ENCODE data around the gene FNDC3B.

Gene FNDC3B

GRCh38 chr3:172305974-172306373 lies 266.6 kb downstream of the FNDC3B start:
- in situ Hi-C loops (cut with MboI; ENCODE audit: low pct_unique_long_range_greater_than_20kb, low sequenced_read_pairs, unreplicated experiment), result no loop called here
- DNase-seq (ENCODE audit: low spot score), result no peak
- TF ChIP-seq CTCF (IDR thresholded peaks at IDR 0.05; ENCODE audit: extremely low read depth, insufficient read depth, missing control alignments), result no peak

DNA sequence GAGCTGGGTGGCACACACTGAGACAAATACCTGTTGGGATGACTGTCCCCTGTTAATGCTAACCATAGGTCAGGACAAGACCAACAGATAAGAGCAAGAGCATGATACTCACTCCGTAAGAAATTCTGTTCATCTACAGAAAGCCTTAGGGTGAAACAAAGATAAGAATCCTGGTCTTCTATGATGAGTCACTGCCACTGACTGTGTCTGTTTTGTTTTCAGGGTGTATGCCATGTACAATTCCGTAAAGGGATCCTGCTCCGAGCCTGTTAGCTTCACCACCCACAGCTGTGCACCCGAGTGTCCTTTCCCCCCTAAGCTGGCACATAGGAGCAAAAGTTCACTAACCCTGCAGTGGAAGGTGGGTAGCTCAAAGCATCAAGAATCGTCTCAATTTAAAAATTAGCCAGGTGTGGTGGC lies 267.8 kb downstream of the FNDC3B start:
- in situ Hi-C loops (cut with MboI; ENCODE audit: low pct_unique_long_range_greater_than_20kb, low sequenced_read_pairs, unreplicated experiment), result no loop called here
- DNase-seq (ENCODE audit: low spot score), result no peak

DNA sequence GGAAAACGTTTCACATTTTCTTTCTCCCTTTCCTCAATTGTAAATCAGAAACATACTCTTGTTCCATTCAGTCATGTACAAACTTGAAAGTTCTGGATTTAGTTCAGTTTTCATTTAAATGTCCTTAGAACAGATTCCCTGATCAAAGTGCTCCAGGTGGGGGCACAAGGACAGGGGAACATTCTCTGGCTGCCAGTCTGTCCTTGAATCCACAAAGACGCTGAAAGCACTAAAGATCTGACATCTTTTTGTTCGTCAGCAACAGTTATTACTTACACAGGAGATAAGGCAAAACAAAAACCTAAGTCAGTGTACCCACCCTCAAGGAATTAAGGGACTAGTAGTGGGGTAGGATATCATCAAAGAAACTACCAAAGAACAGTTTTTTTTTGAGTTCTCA lies 269.7 kb downstream of the FNDC3B start:
- in situ Hi-C loops (cut with MboI; ENCODE audit: low pct_unique_long_range_greater_than_20kb, low sequenced_read_pairs, unreplicated experiment), result no loop called here
- TF ChIP-seq CTCF (IDR thresholded peaks at IDR 0.05; ENCODE audit: extremely low read depth, insufficient read depth, missing control alignments), result no peak
- no peak for DNase-seq (ENCODE audit: low spot score)

More for the DNA sequence above, 267.8 kb downstream of the FNDC3B start:
- TF ChIP-seq CTCF (IDR thresholded peaks at IDR 0.05; ENCODE audit: extremely low read depth, insufficient read depth, missing control alignments), result no peak

- in situ Hi-C loops (cut with MboI; ENCODE audit: low pct_unique_long_range_greater_than_20kb, low sequenced_read_pairs, unreplicated experiment), result no loop called here
- no peak for DNase-seq (ENCODE audit: low spot score)
- TF ChIP-seq CTCF (IDR thresholded peaks at IDR 0.05; ENCODE audit: extremely low read depth, insufficient read depth, missing control alignments), result no peak
These were observed 270.5 kb downstream of the FNDC3B start for GRCh38 chr3:172309741-172310427.

DNA sequence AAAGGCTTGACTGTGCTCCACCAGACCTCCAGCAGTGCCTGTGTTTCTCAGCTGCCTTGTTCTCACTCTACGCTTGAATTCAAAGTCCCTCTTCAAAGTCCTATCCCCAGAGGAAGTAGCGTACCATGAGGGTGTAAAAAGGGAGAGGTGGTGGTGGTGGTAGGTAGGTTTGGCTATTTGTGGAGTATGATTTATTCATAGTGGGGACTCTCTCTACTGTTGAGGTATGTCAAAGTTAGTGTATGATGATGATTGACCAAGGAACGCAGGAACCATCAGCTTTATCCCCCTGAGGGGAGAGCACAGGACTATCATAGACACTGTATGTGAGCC lies 271.0 kb downstream of the FNDC3B start:
- no peak for DNase-seq (ENCODE audit: low spot score)
- TF ChIP-seq CTCF (IDR thresholded peaks at IDR 0.05; ENCODE audit: extremely low read depth, insufficient read depth, missing control alignments), result no peak
- in situ Hi-C loops (cut with MboI; ENCODE audit: low pct_unique_long_range_greater_than_20kb, low sequenced_read_pairs, unreplicated experiment), result no loop called here

GRCh38 chr3:172311217-172311616 lies 271.8 kb downstream of the FNDC3B start:
- DNase-seq (ENCODE audit: low spot score), result no peak
- no peak for TF ChIP-seq CTCF (IDR thresholded peaks at IDR 0.05; ENCODE audit: extremely low read depth, insufficient read depth, missing control alignments)
- in situ Hi-C loops (cut with MboI; ENCODE audit: low pct_unique_long_range_greater_than_20kb, low sequenced_read_pairs, unreplicated experiment), result no loop called here

Measured in GM13977 (cell line).